ENCODE data around the gene FRYL.

The FRYL gene

GRCh38 chr4:48543796-48544195, 236.3 kb downstream of the FRYL start:
- DNase-seq (ENCODE audit: low read depth): no peak

- no peak for DNase-seq (ENCODE audit: low read depth)
Measured at GRCh38 chr4:48542888-48543287, 237.2 kb downstream of the FRYL start.

- no peak for DNase-seq (ENCODE audit: low read depth)
Measured at GRCh38 chr4:48539597-48539996, 240.5 kb downstream of the FRYL start.

GRCh38 chr4:48538358-48538757, 241.7 kb downstream of the FRYL start:
- no peak for DNase-seq (ENCODE audit: low read depth)

- DNase-seq (ENCODE audit: low read depth): no peak
Measured at GRCh38 chr4:48526406-48526805, 253.7 kb downstream of the FRYL start.

GRCh38 chr4:48518143-48518542, 261.9 kb downstream of the FRYL start:
- DNase-seq (ENCODE audit: low read depth): no peak

- DNase-seq (ENCODE audit: low read depth): no peak
Measured at GRCh38 chr4:48509543-48509942, 270.5 kb downstream of the FRYL start.

GRCh38 chr4:48506716-48507115, 273.4 kb downstream of the FRYL start:
- no peak for DNase-seq (ENCODE audit: low read depth)

GRCh38 chr4:48504352-48504751, 275.7 kb downstream of the FRYL start:
- no peak for DNase-seq (ENCODE audit: low read depth)

- no peak for DNase-seq (ENCODE audit: low read depth)
Measured at GRCh38 chr4:48504026-48504330, 276.1 kb downstream of the FRYL start.

- no peak for DNase-seq (ENCODE audit: low read depth)
Measured at GRCh38 chr4:48503233-48504025, 276.6 kb downstream of the FRYL start.

- no peak for DNase-seq (ENCODE audit: low read depth)
Measured at GRCh38 chr4:48499551-48500066, 280.5 kb downstream of the FRYL start.

GRCh38 chr4:48498895-48499294, 281.2 kb downstream of the FRYL start:
- DNase-seq (ENCODE audit: low read depth): no peak

GRCh38 chr4:48495941-48496340, 284.1 kb downstream of the FRYL start:
- DNase-seq (ENCODE audit: low read depth): no peak

- no peak for DNase-seq (ENCODE audit: low read depth)
Measured at GRCh38 chr4:48493452-48494100, 286.5 kb downstream of the FRYL start.

- DNase-seq (ENCODE audit: low read depth): no peak
Measured at GRCh38 chr4:48491514-48492176, 288.4 kb downstream of the FRYL start.

- DNase-seq (ENCODE audit: low read depth): no peak
Measured at GRCh38 chr4:48490680-48491513, 289.2 kb downstream of the FRYL start.

- DNase-seq (ENCODE audit: low read depth): no peak
Measured at GRCh38 chr4:48490012-48490679, 289.9 kb downstream of the FRYL start, which contains the start of gene ZAR1. Gene ZAR1, plus strand, starts transcription at chr4:48490252. Its CDS starts 40 bp downstream, at chr4:48490292.

- DNase-seq (ENCODE audit: low read depth): no peak
Measured at GRCh38 chr4:48489683-48490011, 290.4 kb downstream of the FRYL start.

GRCh38 chr4:48484494-48485168, 295.4 kb downstream of the FRYL start:
- DNase-seq (ENCODE audit: low read depth): no peak
